Stimulated activated CD4-positive, alpha-beta T cell treated with anti-CD3 and anti-CD28 coated beads, Interleukin-1b, Interleukin-23, amount 100 ng/mL, for 48 hours (primary cell): ENCODE results near the gene NCKAP1.
"Not testable (repeated sequence)": the region's sequence is repeated elsewhere in the genome, so short reads cannot be mapped to it uniquely, and the experiment has no call there.

Experiments
- DNase-seq: peaks from one replicate; pipeline ENCODE4 v3.0.0-alpha.2; 2020

NCKAP1 gene

GRCh38 chr2:182999348-183000028 lies 38.8 kb downstream of the NCKAP1 start:
- DNase-seq: no peak

GRCh38 chr2:182994228-182994912 lies 43.9 kb downstream of the NCKAP1 start:
- DNase-seq: no peak

- no peak for DNase-seq
Measured at GRCh38 chr2:182982941-182983340, 55.3 kb downstream of the NCKAP1 start.

GRCh38 chr2:182981475-182981874 lies 56.8 kb downstream of the NCKAP1 start:
- DNase-seq: not testable (repeated sequence)

GRCh38 chr2:182980652-182981051 lies 57.6 kb downstream of the NCKAP1 start:
- no peak for DNase-seq

GRCh38 chr2:182980115-182980514 lies 58.1 kb downstream of the NCKAP1 start:
- DNase-seq: no peak

GRCh38 chr2:182977463-182977862 lies 60.8 kb downstream of the NCKAP1 start:
- no peak for DNase-seq

GRCh38 chr2:182973441-182974352 lies 64.6 kb downstream of the NCKAP1 start:
- no peak for DNase-seq

- DNase-seq: no peak
Measured at GRCh38 chr2:182972548-182972942, 65.7 kb downstream of the NCKAP1 start.

GRCh38 chr2:182971820-182972547 lies 66.3 kb downstream of the NCKAP1 start:
- no peak for DNase-seq

- DNase-seq: no peak
Measured at GRCh38 chr2:182970486-182970885, 67.8 kb downstream of the NCKAP1 start.

GRCh38 chr2:182968493-182968892 lies 69.8 kb downstream of the NCKAP1 start:
- DNase-seq: no peak

GRCh38 chr2:182966356-182966755 lies 71.9 kb downstream of the NCKAP1 start:
- DNase-seq: not testable (repeated sequence)

- DNase-seq: no peak
Measured at GRCh38 chr2:182962641-182963040, 75.6 kb downstream of the NCKAP1 start.

- DNase-seq: not testable (repeated sequence)
Measured at GRCh38 chr2:182960869-182961268, 77.4 kb downstream of the NCKAP1 start.

GRCh38 chr2:182954789-182955188 lies 83.5 kb downstream of the NCKAP1 start:
- no peak for DNase-seq

GRCh38 chr2:182952741-182953450 lies 85.4 kb downstream of the NCKAP1 start:
- no peak for DNase-seq

GRCh38 chr2:182951948-182952663 lies 86.2 kb downstream of the NCKAP1 start:
- DNase-seq: no peak

GRCh38 chr2:182950546-182950945 lies 87.7 kb downstream of the NCKAP1 start:
- no peak for DNase-seq

- no peak for DNase-seq
Measured at GRCh38 chr2:182949572-182950189, 88.6 kb downstream of the NCKAP1 start.

- DNase-seq: no peak
Measured at GRCh38 chr2:182949052-182949451, 89.2 kb downstream of the NCKAP1 start.
